K562 (cell line): ENCODE results near the gene ACTRT2. TPM values are rescaled to one million over a fixed set of nuclear protein-coding genes. Genes with fewer than 3 reads are reported as not detected.

Experiments used
- ATAC-seq: fragments of 200-7000 bp; cut with Tn5 transposase; 3 replicates; pipeline ENCODE4 v1.9.1; 2020; ENCODE audit warnings: moderate library complexity
- BruUV-seq: library from RNA; stranded (reverse); fragments of 400-500 nt; replicated peaks from 2 replicates; lab custom pipeline; 2021; lab: Mats Ljungman, UMichigan
- CTCF ChIA-PET: fragments of 300-600 bp; formaldehyde crosslinking; extraction: SDS; loops from one replicate; lab custom pipeline; 2021; ENCODE audit warnings: low intra/inter-chr PET ratio; lab: Yijun Ruan, JAX
- POLR2A ChIA-PET: fragments of 300-600, 350-650 bp; sonication (Branson Sonifier 250); formaldehyde crosslinking; extraction: SDS; loops from one replicate; lab custom pipeline; 2021; ENCODE audit warnings: antibody characterized with exemption, inconsistent platforms; lab: Yijun Ruan, JAX
- DNase-seq, 4 experiments: peaks; one replicate each; pipeline versions ENCODE4 v3.0.0 to v3.0.0-alpha.2; 2011 to 2018; ENCODE audit warnings: low spot score in 3 of 4, mixed read lengths in 3 of 4; ENCODE audit errors: extremely low read depth in 1 of 4
- FAIRE-seq: peaks from 2 replicates; lab custom pipeline; 2011; peaks lifted over from hg19 to GRCh38; lab: Jason Lieb, UNC
- H2AFZ ChIP-seq: 2 replicates; pipeline ENCODE4 v1.6.0; 2011; ENCODE audit warnings: low read depth, low read length, control low read depth, inconsistent platforms
- H3K27ac ChIP-seq: fragments of 200-600 bp; 3 replicates; pipeline ENCODE4 v1.8.0; 2011; ENCODE audit warnings: low read depth, mild to moderate bottlenecking, control low read depth, inconsistent platforms, low read length, moderate library complexity, mixed read lengths; ENCODE audit errors: extremely low read depth
- H3K27me3 ChIP-seq, 2 experiments: fragments of 300-600 bp in 1 of 2; 2 replicates in 1 of 2; 3 replicates in 1 of 2; pipeline versions ENCODE4 v1.6.0 to v1.8.0; 2011; ENCODE audit warnings: inconsistent platforms in 2 of 2, low read length in 2 of 2, mild to moderate bottlenecking in 1 of 2, mixed read lengths in 1 of 2, moderate library complexity in 1 of 2; ENCODE audit not compliant: control insufficient read depth in 2 of 2, insufficient read depth in 2 of 2
- H3K36me3 ChIP-seq: fragments of 300-600 bp; 3 replicates; pipeline ENCODE4 v1.8.0; 2011; ENCODE audit warnings: mild to moderate bottlenecking, low read length, inconsistent platforms; ENCODE audit not compliant: control insufficient read depth, insufficient read depth
- H3K4me1 ChIP-seq, 2 experiments: fragments of 200-600 bp in 1 of 2; replicated peaks in 1 of 2; 2 replicates in 1 of 2; 3 replicates in 1 of 2; pipeline versions ENCODE4 v1.5.1 to v1.8.0; 2011; ENCODE audit warnings: inconsistent platforms in 2 of 2, low read length in 2 of 2, mild to moderate bottlenecking in 1 of 2, mixed read lengths in 1 of 2, moderate library complexity in 1 of 2; ENCODE audit not compliant: control insufficient read depth in 2 of 2, insufficient read depth in 2 of 2
- H3K4me2 ChIP-seq: 2 replicates; pipeline ENCODE4 v1.6.1; 2011; ENCODE audit warnings: low read length, control low read depth, inconsistent platforms, mixed read lengths; ENCODE audit not compliant: insufficient read depth
- H3K4me3 ChIP-seq: fragments of 200-600 bp; sonication (generic), shearing (Covaris generic); 2 replicates; pipeline ENCODE4 v1.5.1; 2016; ENCODE audit warnings: control low read depth, inconsistent platforms
- H3K79me2 ChIP-seq: fragments of 200-600 bp; 3 replicates; pipeline ENCODE4 v1.8.0; 2011; ENCODE audit warnings: low read length, inconsistent platforms; ENCODE audit not compliant: control insufficient read depth, insufficient read depth
- H3K9ac ChIP-seq, 2 experiments: 2 replicates each; pipeline versions ENCODE4 v1.6.0 to v1.6.1; 2011; ENCODE audit warnings: low read depth in 2 of 2, low read length in 2 of 2, control low read depth in 1 of 2, inconsistent platforms in 1 of 2, mild to moderate bottlenecking in 1 of 2, mixed read lengths in 1 of 2; ENCODE audit not compliant: insufficient read depth in 1 of 2
- H3K9me1 ChIP-seq: one replicate; pipeline ENCODE4 v1.6.0; 2011; ENCODE audit warnings: inconsistent platforms, mild to moderate bottlenecking, low read length, moderate library complexity; ENCODE audit not compliant: control insufficient read depth, insufficient read depth
- H3K9me3 ChIP-seq: replicated peaks from 2 replicates; pipeline ENCODE4 v1.5.1; 2011; ENCODE audit warnings: low read depth, low read length, inconsistent platforms; ENCODE audit not compliant: control insufficient read depth, insufficient read depth
- H4K20me1 ChIP-seq: replicated peaks from 2 replicates; pipeline ENCODE4 v1.6.1; 2011; ENCODE audit warnings: low read length, inconsistent platforms, mixed read lengths; ENCODE audit not compliant: control insufficient read depth, insufficient read depth
- HCFC1 ChIP-seq: IDR thresholded peaks from 2 replicates; pipeline ENCODE4 v1.6.1; 2012; ENCODE audit warnings: low read depth, low read length, improper control_type of control experiment
- JUN ChIP-seq, 2 experiments: sonication (generic) in 1 of 2; formaldehyde crosslinking in 1 of 2; IDR thresholded peaks; 2 replicates each; pipeline versions ENCODE4 v1.6.1 to v1.8.0; 2012 to 2022; ENCODE audit warnings: borderline replicate concordance in 2 of 2, mild to moderate bottlenecking in 2 of 2, improper control_type of control experiment in 1 of 2, low read depth in 1 of 2, low read length in 1 of 2, missing genetic modification reagents in 1 of 2
- MTA2 ChIP-seq: fragments of 450-650 bp; IDR thresholded peaks from 2 replicates; pipeline ENCODE4 v1.6.1; 2016; ENCODE audit warnings: low read depth
- RBM34 ChIP-seq: fragments of 200-400 bp; formaldehyde crosslinking; IDR thresholded peaks from 2 replicates; pipeline ENCODE4 v1.6.1; 2018; ENCODE audit warnings: low read length, borderline replicate concordance; ENCODE audit not compliant: insufficient read depth
- SIX5 ChIP-seq, 2 experiments: IDR thresholded peaks; 2 replicates each; pipeline ENCODE4 v1.6.1; 2011; ENCODE audit warnings: low read length in 2 of 2, borderline replicate concordance in 1 of 2, low read depth in 1 of 2, mild to moderate bottlenecking in 1 of 2, moderate library complexity in 1 of 2; ENCODE audit not compliant: insufficient read depth in 1 of 2
- ZNF253 ChIP-seq: fragments of 250-450 bp; sonication (Bioruptor Pico); conservative IDR thresholded peaks from 2 replicates; pipeline ENCODE4 v1.6.1; 2021; ENCODE audit warnings: mild to moderate bottlenecking
- WGBS: fragments of 100-300 bp; shearing (Covaris generic); methylation state at CpG from one replicate; pipeline ENCODE4 v1.1.6; 2016; ENCODE audit warnings: low coverage, mixed read lengths; ENCODE audit not compliant: insufficient coverage; ENCODE audit errors: missing lambda C conversion rate; 5-methylcytosine and 5-hydroxymethylcytosine counted together
- in situ Hi-C: fragments of 300-500 bp; cut with MboI; formaldehyde crosslinking; loops from 4 replicates; pipeline ENCODE4 v1.15.0; 2018; ENCODE audit warnings: inconsistent platforms, mixed read lengths
- intact Hi-C: fragments of 100-400 bp; cut with micrococcal nuclease; formaldehyde crosslinking; loops from 2 replicates; pipeline ENCODE4 v1.14.2; 2022
- polyA plus RNA-seq, 8 experiments: library from polyadenylated mRNA; depleted of rRNA in 4 of 8; stranded (reverse) in 5 of 8; unstranded in 3 of 8; fragments of >200 nt; fragmentation: Nextera tagmentation in 2 of 8; fragmentation: Illumina TruSeq in 1 of 8; extraction: Ambion mirVana in 2 of 8; extraction: Trizol in 1 of 8; gene quantifications; 2 replicates each; pipeline versions ENCODE4 v1.2.1 to v1.2.3, GENCODE V29; 2011 to 2014; ENCODE audit warnings: inconsistent platforms in 1 of 8, missing spikeins in 1 of 8
- total RNA-seq, 7 experiments: library from RNA; depleted of rRNA in 6 of 7; stranded (reverse); fragments of >200 nt in 6 of 7; fragmentation: Illumina TruSeq in 2 of 7; extraction: Trizol in 2 of 7; gene quantifications; 2 replicates each; pipeline versions ENCODE4 v1.2.1 to v1.2.3, GENCODE V29; 2011 to 2021; ENCODE audit warnings: low replicate concordance in 1 of 7
- TF ChIP-seq, protein P1 (sequence below), 2 experiments: fragments of 450-650 bp in 1 of 2; sonication (generic) in 1 of 2; formaldehyde crosslinking in 1 of 2; IDR thresholded peaks; 2 replicates each; pipeline versions ENCODE4 v1.7.1 to v1.9.0; 2016 to 2022; ENCODE audit warnings: inconsistent platforms in 1 of 2, mild to moderate bottlenecking in 1 of 2, missing genetic modification reagents in 1 of 2

The ACTRT2 gene
- total and polyA plus RNA-seq, 9 of the 15 experiments (the other 6 are each of a cell fraction or from before 2014, with no cell fraction given): not detected

GRCh38 chr1:3002349-3003038, 18.8 kb upstream of the ACTRT2 start:
- peaks cover 0 to 14% of the 10 kb centered on the region in 2 experiments; a peak in 3 of 5 replicates for H3K27me3 ChIP-seq
- no peaks in the 10 kb centered on the region for H3K79me2 ChIP-seq
- in situ Hi-C loops (loop anchor here (5.0 kb wide), 1 partner anchor 420 kb away; no protein-coding TSS in a partner anchor), intact Hi-C loops (no loop called here)
- 0% methylated on average over 23 of the region's 23 CpGs for WGBS
- H3K9me3 ChIP-seq: no peaks in the 10 kb centered on the region
- H2AFZ ChIP-seq: no peak overlapping the region
- H3K4me1 ChIP-seq: no peaks in the 10 kb centered on the region; a peak in 1 of 5 replicates
- H3K36me3 ChIP-seq: no peaks in the 10 kb centered on the region
- H3K4me2 ChIP-seq: no peak overlapping the region
- FAIRE-seq (no peak), ATAC-seq (no peak), DNase-seq (no peak)
- H3K27ac ChIP-seq: no peak overlapping the region
- no peaks in the 10 kb centered on the region for H3K9me1 ChIP-seq
- CTCF ChIA-PET: no interaction called here
- H3K4me3 ChIP-seq: no peak overlapping the region
- H3K9ac ChIP-seq: no peak overlapping the region
- BruUV-seq: no TSS peak
- POLR2A ChIA-PET: interaction anchor here (0.5 kb wide), 1 partner anchor 21 kb away, joined by 3 read pairs; no protein-coding TSS in a partner anchor
- H4K20me1 ChIP-seq: no peaks in the 10 kb centered on the region
- no peak for TF ChIP-seq MTA2
- TF ChIP-seq, protein P1, sequence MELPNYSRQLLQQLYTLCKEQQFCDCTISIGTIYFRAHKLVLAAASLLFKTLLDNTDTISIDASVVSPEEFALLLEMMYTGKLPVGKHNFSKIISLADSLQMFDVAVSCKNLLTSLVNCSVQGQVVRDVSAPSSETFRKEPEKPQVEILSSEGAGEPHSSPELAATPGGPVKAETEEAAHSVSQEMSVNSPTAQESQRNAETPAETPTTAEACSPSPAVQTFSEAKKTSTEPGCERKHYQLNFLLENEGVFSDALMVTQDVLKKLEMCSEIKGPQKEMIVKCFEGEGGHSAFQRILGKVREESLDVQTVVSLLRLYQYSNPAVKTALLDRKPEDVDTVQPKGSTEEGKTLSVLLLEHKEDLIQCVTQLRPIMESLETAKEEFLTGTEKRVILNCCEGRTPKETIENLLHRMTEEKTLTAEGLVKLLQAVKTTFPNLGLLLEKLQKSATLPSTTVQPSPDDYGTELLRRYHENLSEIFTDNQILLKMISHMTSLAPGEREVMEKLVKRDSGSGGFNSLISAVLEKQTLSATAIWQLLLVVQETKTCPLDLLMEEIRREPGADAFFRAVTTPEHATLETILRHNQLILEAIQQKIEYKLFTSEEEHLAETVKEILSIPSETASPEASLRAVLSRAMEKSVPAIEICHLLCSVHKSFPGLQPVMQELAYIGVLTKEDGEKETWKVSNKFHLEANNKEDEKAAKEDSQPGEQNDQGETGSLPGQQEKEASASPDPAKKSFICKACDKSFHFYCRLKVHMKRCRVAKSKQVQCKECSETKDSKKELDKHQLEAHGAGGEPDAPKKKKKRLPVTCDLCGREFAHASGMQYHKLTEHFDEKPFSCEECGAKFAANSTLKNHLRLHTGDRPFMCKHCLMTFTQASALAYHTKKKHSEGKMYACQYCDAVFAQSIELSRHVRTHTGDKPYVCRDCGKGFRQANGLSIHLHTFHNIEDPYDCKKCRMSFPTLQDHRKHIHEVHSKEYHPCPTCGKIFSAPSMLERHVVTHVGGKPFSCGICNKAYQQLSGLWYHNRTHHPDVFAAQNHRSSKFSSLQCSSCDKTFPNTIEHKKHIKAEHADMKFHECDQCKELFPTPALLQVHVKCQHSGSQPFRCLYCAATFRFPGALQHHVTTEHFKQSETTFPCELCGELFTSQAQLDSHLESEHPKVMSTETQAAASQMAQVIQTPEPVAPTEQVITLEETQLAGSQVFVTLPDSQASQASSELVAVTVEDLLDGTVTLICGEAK (IDR thresholded peaks at IDR 0.05): no peak
- TF ChIP-seq, protein P1 (CRISPR knock-in tag; IDR thresholded peaks at IDR 0.05): no peak
- no peak for TF ChIP-seq HCFC1
- no peak for TF ChIP-seq ZNF253 (CRISPR knock-in tag)
- TF ChIP-seq SIX5 (IDR thresholded peaks at IDR 0.05; ENCODE audit: borderline replicate concordance in 1 of 2, insufficient read depth in 1 of 2, low read depth in 1 of 2, low read length in 2 of 2): no peak
- TF ChIP-seq RBM34: no peak
- no peak for TF ChIP-seq JUN (IDR thresholded peaks at IDR 0.05; ENCODE audit: borderline replicate concordance, low read depth, low read length)
- no peak for TF ChIP-seq JUN (CRISPR knock-in tag; IDR thresholded peaks at IDR 0.05; ENCODE audit: borderline replicate concordance)
